ENCODE results near the gene DNASE1L2.

GRCh38 chr16:2190659-2191445 lies 45.4 kb upstream of the DNASE1L2 start:
- TF ChIP-seq CTCF (conservative IDR thresholded peaks at IDR 0.05) (no peak), ZFX (IDR thresholded peaks at IDR 0.05) (no peak)

Measured in C4-2B (cell line).